ENCODE results near the gene RNF8. TPM values are rescaled to one million over a fixed set of nuclear protein-coding genes. Genes with fewer than 3 reads are reported as not detected.

RNF8 gene
- total and polyA plus RNA-seq, 5 donors from 2014 or later, result 12.2 to 21.9 (median 15.1) TPM

GRCh38 chr6:37352384-37352783 lies 1.4 kb upstream of the RNF8 start:
- Mint-ChIP-seq H3K4me3 (peak overlapping the region in 3 of 4 donors; percentile 56 to 96 (median 81)), H3K36me3 (no peaks in the 10 kb centered on the region), H3K4me1 (peaks cover 8 to 35% (median 25%) of the 10 kb centered on the region in 4 donors), H3K27ac (no peak overlapping the region), H3K27me3 (peaks cover 20% of the 10 kb centered on the region), H3K9me3 (no peaks in the 10 kb centered on the region)
- Histone ChIP-seq H3K36me3 (ENCODE audit: control insufficient read depth, insufficient read depth, low read length) (no peaks in the 10 kb centered on the region), H3K27me3 (ENCODE audit: control insufficient read depth, insufficient read depth, low read length) (no peaks in the 10 kb centered on the region), H3K4me1 (ENCODE audit: control insufficient read depth, insufficient read depth, low read length, poor library complexity, severe bottlenecking) (peaks cover 14% of the 10 kb centered on the region), H3K9me3 (ENCODE audit: control insufficient read depth in 2 of 2, low read length in 2 of 2) (no peaks in the 10 kb centered on the region), H3K4me3 (ENCODE audit: low read depth, low read length) (no peak overlapping the region), H3K27ac (ENCODE audit: insufficient read depth, low read length, poor library complexity, severe bottlenecking) (no peak overlapping the region)
- ATAC-seq (ENCODE audit: low read depth in 2 of 2) (no peak), DNase-seq (no peak)

GRCh38 chr6:37354526-37355384 lies 972 bp downstream of the RNF8 start:
- no peaks in the 10 kb centered on the region for H3K27me3 ChIP-seq (ENCODE audit: control insufficient read depth, insufficient read depth, low read length)
- Mint-ChIP-seq H3K36me3 (peaks cover 3% of the 10 kb centered on the region), H3K27ac (peak overlapping the region in 2 of 3 donors; percentile 88 to 94), H3K9me3 (no peaks in the 10 kb centered on the region), H3K4me3 (peak overlapping the region; percentile 96 to 98 (median 97)), H3K4me1 (peaks cover 14 to 49% (median 40%) of the 10 kb centered on the region in 4 donors), H3K27me3 (peaks cover 13% of the 10 kb centered on the region)
- DNase-seq (peak in 1 of 3 donors; percentile 21), ATAC-seq (ENCODE audit: low read depth in 2 of 2) (no peak)
- H3K9me3 ChIP-seq (ENCODE audit: control insufficient read depth in 2 of 2, low read length in 2 of 2), result no peaks in the 10 kb centered on the region
- no peak overlapping the region for H3K27ac ChIP-seq (ENCODE audit: insufficient read depth, low read length, poor library complexity, severe bottlenecking)
- H3K4me1 ChIP-seq (ENCODE audit: control insufficient read depth, insufficient read depth, low read length, poor library complexity, severe bottlenecking), result peaks cover 14% of the 10 kb centered on the region
- H3K36me3 ChIP-seq (ENCODE audit: control insufficient read depth, insufficient read depth, low read length), result no peaks in the 10 kb centered on the region
- peak overlapping the region; percentile 78 for H3K4me3 ChIP-seq (ENCODE audit: low read depth, low read length)

GRCh38 chr6:37357288-37357687 lies 3.5 kb downstream of the RNF8 start:
- H3K36me3 Mint-ChIP-seq, result peaks cover 11% of the 10 kb centered on the region
- H3K4me1 Mint-ChIP-seq, result peaks cover 14 to 49% (median 41%) of the 10 kb centered on the region in 4 donors
- Histone ChIP-seq H3K9me3 (ENCODE audit: control insufficient read depth in 2 of 2, low read length in 2 of 2) (no peaks in the 10 kb centered on the region), H3K36me3 (ENCODE audit: control insufficient read depth, insufficient read depth, low read length) (peaks cover 17% of the 10 kb centered on the region), H3K4me1 (ENCODE audit: control insufficient read depth, insufficient read depth, low read length, poor library complexity, severe bottlenecking) (peaks cover 14% of the 10 kb centered on the region), H3K27ac (ENCODE audit: insufficient read depth, low read length, poor library complexity, severe bottlenecking) (no peak overlapping the region), H3K27me3 (ENCODE audit: control insufficient read depth, insufficient read depth, low read length) (no peaks in the 10 kb centered on the region), H3K4me3 (ENCODE audit: low read depth, low read length) (no peak overlapping the region)
- no peak for ATAC-seq (ENCODE audit: low read depth in 2 of 2)
- DNase-seq, result no peak
- peaks cover 13% of the 10 kb centered on the region for H3K27me3 Mint-ChIP-seq
- no peaks in the 10 kb centered on the region for H3K9me3 Mint-ChIP-seq
- peak overlapping the region in 1 of 4 donors; percentile 18 for H3K4me3 Mint-ChIP-seq
- H3K27ac Mint-ChIP-seq, result no peak overlapping the region

- DNase-seq (no peak), ATAC-seq (ENCODE audit: low read depth in 2 of 2) (no peak)
- no peaks in the 10 kb centered on the region for H3K27me3 ChIP-seq (ENCODE audit: control insufficient read depth, insufficient read depth, low read length)
- no peak overlapping the region for H3K4me3 ChIP-seq (ENCODE audit: low read depth, low read length)
- H3K9me3 ChIP-seq (ENCODE audit: control insufficient read depth in 2 of 2, low read length in 2 of 2), result no peaks in the 10 kb centered on the region
- Mint-ChIP-seq H3K36me3 (peaks cover 12% of the 10 kb centered on the region), H3K4me3 (peak overlapping the region in 1 of 4 donors; percentile 18), H3K4me1 (peaks cover 14 to 49% (median 41%) of the 10 kb centered on the region in 4 donors), H3K27ac (no peak overlapping the region), H3K9me3 (no peaks in the 10 kb centered on the region), H3K27me3 (peaks cover 9% of the 10 kb centered on the region)
- H3K27ac ChIP-seq (ENCODE audit: insufficient read depth, low read length, poor library complexity, severe bottlenecking), result no peak overlapping the region
- H3K4me1 ChIP-seq (ENCODE audit: control insufficient read depth, insufficient read depth, low read length, poor library complexity, severe bottlenecking), result peaks cover 14% of the 10 kb centered on the region
- peaks cover 23% of the 10 kb centered on the region for H3K36me3 ChIP-seq (ENCODE audit: control insufficient read depth, insufficient read depth, low read length)
Measured at GRCh38 chr6:37357860-37358259, 4.1 kb downstream of the RNF8 start.

GRCh38 chr6:37359039-37359438 lies 5.3 kb downstream of the RNF8 start:
- ATAC-seq (ENCODE audit: low read depth in 2 of 2), result no peak
- no peak overlapping the region for H3K27ac Mint-ChIP-seq

GRCh38 chr6:37362101-37362828 lies 8.5 kb downstream of the RNF8 start:
- no peaks in the 10 kb centered on the region for H3K27me3 ChIP-seq (ENCODE audit: control insufficient read depth, insufficient read depth, low read length)
- no peak for DNase-seq
- peaks cover 25% of the 10 kb centered on the region for H3K36me3 Mint-ChIP-seq
- no peak overlapping the region for H3K27ac Mint-ChIP-seq
- no peaks in the 10 kb centered on the region for H3K9me3 ChIP-seq (ENCODE audit: control insufficient read depth in 2 of 2, low read length in 2 of 2)
- H3K4me1 ChIP-seq (ENCODE audit: control insufficient read depth, insufficient read depth, low read length, poor library complexity, severe bottlenecking), result no peaks in the 10 kb centered on the region
- H3K36me3 ChIP-seq (ENCODE audit: control insufficient read depth, insufficient read depth, low read length), result peaks cover 35% of the 10 kb centered on the region
- H3K4me3 Mint-ChIP-seq, result no peak overlapping the region
- no peak for ATAC-seq (ENCODE audit: low read depth in 2 of 2)
- H3K4me1 Mint-ChIP-seq, result peaks cover 7 to 30% (median 20%) of the 10 kb centered on the region in 4 donors
- no peak overlapping the region for H3K27ac ChIP-seq (ENCODE audit: insufficient read depth, low read length, poor library complexity, severe bottlenecking)
- H3K9me3 Mint-ChIP-seq, result no peaks in the 10 kb centered on the region
- no peaks in the 10 kb centered on the region for H3K27me3 Mint-ChIP-seq
- no peak overlapping the region for H3K4me3 ChIP-seq (ENCODE audit: low read depth, low read length)

More at GRCh38 chr6:37359039-37359438, 5.3 kb downstream of the RNF8 start:
- no peaks in the 10 kb centered on the region for H3K9me3 ChIP-seq (ENCODE audit: control insufficient read depth in 2 of 2, low read length in 2 of 2)
- no peak for DNase-seq
- H3K36me3 ChIP-seq (ENCODE audit: control insufficient read depth, insufficient read depth, low read length), result peaks cover 29% of the 10 kb centered on the region
- peaks cover 14 to 41% (median 35%) of the 10 kb centered on the region in 4 donors for H3K4me1 Mint-ChIP-seq
- H3K4me3 Mint-ChIP-seq, result no peak overlapping the region
- no peaks in the 10 kb centered on the region for H3K27me3 ChIP-seq (ENCODE audit: control insufficient read depth, insufficient read depth, low read length)
- peaks cover under 1% of the 10 kb centered on the region for H3K27me3 Mint-ChIP-seq
- H3K4me3 ChIP-seq (ENCODE audit: low read depth, low read length), result no peak overlapping the region
- no peak overlapping the region for H3K27ac ChIP-seq (ENCODE audit: insufficient read depth, low read length, poor library complexity, severe bottlenecking)
- peaks cover 9% of the 10 kb centered on the region for H3K4me1 ChIP-seq (ENCODE audit: control insufficient read depth, insufficient read depth, low read length, poor library complexity, severe bottlenecking)
- no peaks in the 10 kb centered on the region for H3K9me3 Mint-ChIP-seq
- H3K36me3 Mint-ChIP-seq, result peaks cover 21% of the 10 kb centered on the region

- H3K9me3 Mint-ChIP-seq, result no peaks in the 10 kb centered on the region
- peaks cover 46% of the 10 kb centered on the region for H3K36me3 Mint-ChIP-seq
- no peak overlapping the region for H3K4me3 ChIP-seq (ENCODE audit: low read depth, low read length)
- H3K27me3 ChIP-seq (ENCODE audit: control insufficient read depth, insufficient read depth, low read length), result no peaks in the 10 kb centered on the region
- peaks cover 53% of the 10 kb centered on the region for H3K36me3 ChIP-seq (ENCODE audit: control insufficient read depth, insufficient read depth, low read length)
- DNase-seq (peak in 1 of 3 donors; percentile 10), ATAC-seq (ENCODE audit: low read depth in 2 of 2) (no peak)
- peak overlapping the region in 1 of 3 donors; percentile 3 for H3K27ac Mint-ChIP-seq
- H3K27me3 Mint-ChIP-seq, result no peaks in the 10 kb centered on the region
- no peak overlapping the region for H3K27ac ChIP-seq (ENCODE audit: insufficient read depth, low read length, poor library complexity, severe bottlenecking)
- H3K4me1 Mint-ChIP-seq, result peaks cover 0 to 24% (median 8%) of the 10 kb centered on the region in 4 donors
- H3K9me3 ChIP-seq (ENCODE audit: control insufficient read depth in 2 of 2, low read length in 2 of 2), result no peaks in the 10 kb centered on the region
- H3K4me3 Mint-ChIP-seq, result no peak overlapping the region
- H3K4me1 ChIP-seq (ENCODE audit: control insufficient read depth, insufficient read depth, low read length, poor library complexity, severe bottlenecking), result no peaks in the 10 kb centered on the region
Measured at GRCh38 chr6:37365791-37366190, 12.0 kb downstream of the RNF8 start.
